Muscle of leg (tissue), 11 donors: Measurements from ENCODE around the gene BAG5. TPM values are rescaled to one million over a fixed set of nuclear protein-coding genes. Genes with fewer than 3 reads are reported as not detected.

Source experiments
- DNase-seq: peaks from one replicate; pipeline ENCODE4 v3.0.0; 2013
- H3K27ac ChIP-seq: one replicate; pipeline ENCODE4 v1.5.1; 2013; ENCODE audit warnings: mild to moderate bottlenecking, low read length, control low read depth
- H3K27me3 ChIP-seq: one replicate; pipeline ENCODE4 v1.6.1; 2013; ENCODE audit warnings: low read length; ENCODE audit not compliant: control insufficient read depth, insufficient read depth
- H3K36me3 ChIP-seq: one replicate; pipeline ENCODE4 v1.6.1; 2013; ENCODE audit warnings: low read length; ENCODE audit not compliant: control insufficient read depth, insufficient read depth
- H3K4me1 ChIP-seq: one replicate; pipeline ENCODE4 v1.6.1; 2013; ENCODE audit warnings: low read length; ENCODE audit not compliant: control insufficient read depth, insufficient read depth
- H3K4me3 ChIP-seq: one replicate; pipeline ENCODE4 v1.5.1; 2013; ENCODE audit warnings: low read length, control low read depth
- H3K9me3 ChIP-seq: replicated peaks from 2 replicates; pipeline ENCODE4 v1.6.1; 2013; ENCODE audit warnings: low read depth, low read length; ENCODE audit not compliant: control insufficient read depth
- WGBS: methylation state at CpG from one replicate; pipeline ENCODE4 v1.1.5; 2013; ENCODE audit warnings: missing lambda C conversion rate; ENCODE audit not compliant: insufficient coverage; 5-methylcytosine and 5-hydroxymethylcytosine counted together
- polyA plus RNA-seq, 8 donors: library from polyadenylated mRNA; unstranded; fragments of 120-200 nt; gene quantifications; one replicate each; pipeline versions ENCODE4 v1.2.1 to v1.2.3, GENCODE V29; 2013; ENCODE audit warnings: inconsistent platforms in 1 of 8, low replicate concordance in 1 of 8; ENCODE audit not compliant: insufficient read length in 8 of 8, insufficient read depth in 1 of 8
- total RNA-seq: library from RNA; stranded (reverse); fragments of 120-200 nt; gene quantifications from one replicate; pipeline ENCODE4 v1.2.4, GENCODE V29; 2013

The BAG5 gene
- total and polyA plus RNA-seq, 9 donors, result 14.3 to 23.3 (median 19.7) TPM

DNA sequence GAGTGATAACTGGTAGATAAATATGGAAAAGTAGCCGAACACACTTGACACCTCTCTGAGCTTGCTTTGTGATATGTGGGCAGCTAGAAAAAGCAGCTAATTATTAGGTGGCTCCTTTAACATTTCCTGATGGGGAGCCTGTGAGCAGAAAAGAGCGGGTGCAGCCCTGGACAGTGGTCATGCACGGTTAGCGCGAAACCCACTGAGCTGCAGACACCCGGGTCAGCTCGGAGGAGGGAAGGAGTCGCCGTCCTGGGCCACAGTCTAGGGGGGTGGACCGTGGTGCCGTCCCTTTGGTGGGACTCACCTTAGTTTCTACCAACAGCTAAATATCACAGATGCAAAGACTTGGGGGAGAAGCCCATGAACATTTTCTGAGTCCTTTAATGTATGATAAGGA lies 7.0 kb upstream of the BAG5 start:
- no peak for DNase-seq
- peaks cover 26% of the 10 kb centered on the region for H3K36me3 ChIP-seq
- H3K27ac ChIP-seq, result no peak overlapping the region
- no peaks in the 10 kb centered on the region for H3K9me3 ChIP-seq
- no peaks in the 10 kb centered on the region for H3K27me3 ChIP-seq
- H3K4me1 ChIP-seq, result no peaks in the 10 kb centered on the region
- WGBS, result 83% methylated on average over 1 of the region's 11 CpGs
- H3K4me3 ChIP-seq, result no peak overlapping the region

DNA sequence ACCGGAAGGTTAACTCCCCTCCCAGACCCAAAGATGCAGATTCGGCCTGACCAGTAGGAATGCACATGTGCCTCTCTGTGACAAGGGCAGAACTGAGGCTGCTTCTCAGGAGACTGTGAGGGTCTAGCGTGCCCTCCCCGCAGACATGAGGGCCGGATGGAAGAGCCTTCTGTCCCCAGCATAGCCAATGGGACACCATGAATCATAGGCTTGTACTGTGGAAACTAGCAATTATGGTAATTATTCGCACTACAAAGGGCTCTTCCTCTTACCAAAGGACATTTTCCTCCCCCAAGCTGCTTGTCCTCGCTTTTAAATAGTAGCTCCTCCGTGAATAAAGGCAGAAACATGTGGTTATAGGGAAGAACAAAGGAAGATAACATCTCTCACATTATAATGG lies 6.5 kb upstream of the BAG5 start:
- 77% methylated on average over 2 of the region's 8 CpGs for whole genome bisulfite sequencing

DNA sequence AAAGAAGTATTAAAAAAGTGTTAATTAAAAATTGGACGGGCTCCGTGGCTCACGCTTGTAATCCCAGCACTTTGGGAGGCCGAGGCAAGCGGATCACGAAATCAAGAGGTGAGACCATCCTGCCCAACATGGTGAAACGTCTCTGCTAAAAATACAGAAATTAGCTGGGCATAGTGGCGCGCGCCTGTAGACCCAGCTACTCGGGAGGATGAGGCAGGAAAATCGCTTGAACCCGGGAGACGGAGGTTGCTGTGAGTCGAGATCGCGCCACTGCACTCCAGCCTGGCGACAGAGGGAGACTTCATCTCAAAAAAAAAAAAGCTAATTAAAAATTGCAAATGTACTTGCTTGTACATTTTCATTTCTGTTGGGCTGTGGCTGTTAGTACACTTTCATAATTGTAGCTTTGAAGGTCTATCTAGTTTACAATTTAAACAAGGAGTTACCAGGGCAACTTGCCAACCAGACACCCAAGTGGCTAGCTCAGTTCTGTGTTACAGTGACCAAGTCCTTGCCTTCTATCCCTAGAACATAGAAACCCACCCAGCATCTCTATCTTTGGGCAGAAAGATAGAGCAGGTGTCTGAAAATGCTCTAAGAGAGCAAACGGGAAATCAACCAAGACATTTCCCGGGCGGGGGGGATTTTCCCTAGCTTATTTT lies 1.5 kb upstream of the BAG5 start:
- no peaks in the 10 kb centered on the region for H3K9me3 ChIP-seq
- peak overlapping the region; percentile 93 for H3K4me3 ChIP-seq
- no peak overlapping the region for H3K27ac ChIP-seq
- peaks cover 29% of the 10 kb centered on the region for H3K4me1 ChIP-seq
- no peaks in the 10 kb centered on the region for H3K27me3 ChIP-seq
- H3K36me3 ChIP-seq, result peaks cover 22% of the 10 kb centered on the region
- no peak for DNase-seq
- 56% methylated on average over 13 of the region's 21 CpGs for WGBS

More for the DNA sequence above, 6.5 kb upstream of the BAG5 start:
- Histone ChIP-seq H3K9me3 (no peaks in the 10 kb centered on the region), H3K27me3 (no peaks in the 10 kb centered on the region), H3K27ac (no peak overlapping the region), H3K4me3 (no peak overlapping the region), H3K4me1 (peaks cover 4% of the 10 kb centered on the region), H3K36me3 (peaks cover 22% of the 10 kb centered on the region)
- DNase-seq, result no peak

DNA sequence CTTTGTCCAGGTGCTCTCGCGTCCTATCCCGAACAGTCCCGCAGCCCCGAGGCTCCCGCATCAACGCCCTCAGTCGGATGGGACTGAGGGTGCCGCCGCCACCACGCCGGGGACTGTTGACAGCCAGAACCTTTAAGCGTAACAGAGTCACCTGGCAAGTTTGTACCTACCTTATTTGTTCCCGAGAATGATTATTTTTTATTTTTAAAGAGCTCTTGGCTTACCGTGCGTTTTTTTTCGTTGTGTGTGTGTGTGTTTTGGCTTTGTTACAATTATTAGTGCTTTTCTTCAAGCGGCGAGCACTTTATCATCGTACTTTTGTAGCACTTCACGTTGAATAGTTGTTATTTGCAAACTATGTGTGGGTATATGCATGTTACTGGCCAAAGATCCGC lies 766 bp upstream of the BAG5 start:
- Histone ChIP-seq H3K4me3 (peak overlapping the region; percentile 93), H3K4me1 (peaks cover 34% of the 10 kb centered on the region), H3K36me3 (peaks cover 26% of the 10 kb centered on the region), H3K27ac (peak overlapping the region; percentile 67), H3K9me3 (no peaks in the 10 kb centered on the region), H3K27me3 (no peaks in the 10 kb centered on the region)
- DNase-seq, result no peak
- WGBS, result 0% methylated on average over 15 of the region's 22 CpGs

DNA sequence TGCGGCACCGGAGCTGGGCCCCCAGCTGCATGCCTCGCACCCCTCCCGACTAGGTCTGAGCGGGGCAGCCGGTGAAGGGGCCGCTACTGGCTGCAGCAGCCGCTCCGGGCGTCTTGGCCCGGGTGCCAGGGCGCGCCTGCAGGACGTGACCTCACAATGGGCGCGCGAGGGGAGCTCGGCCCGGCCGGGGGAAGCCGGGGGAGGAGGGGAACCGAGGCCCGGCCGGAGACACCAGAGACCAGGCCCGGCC lies 353 bp downstream of the BAG5 start:
- Histone ChIP-seq H3K4me1 (peaks cover 40% of the 10 kb centered on the region), H3K4me3 (peak overlapping the region; percentile 95), H3K27me3 (no peaks in the 10 kb centered on the region), H3K36me3 (peaks cover 21% of the 10 kb centered on the region), H3K27ac (peak overlapping the region; percentile 87), H3K9me3 (no peaks in the 10 kb centered on the region)
- under 1% methylated on average over 25 of the region's 25 CpGs for WGBS
- DNase-seq, result peak; percentile 66

DNA sequence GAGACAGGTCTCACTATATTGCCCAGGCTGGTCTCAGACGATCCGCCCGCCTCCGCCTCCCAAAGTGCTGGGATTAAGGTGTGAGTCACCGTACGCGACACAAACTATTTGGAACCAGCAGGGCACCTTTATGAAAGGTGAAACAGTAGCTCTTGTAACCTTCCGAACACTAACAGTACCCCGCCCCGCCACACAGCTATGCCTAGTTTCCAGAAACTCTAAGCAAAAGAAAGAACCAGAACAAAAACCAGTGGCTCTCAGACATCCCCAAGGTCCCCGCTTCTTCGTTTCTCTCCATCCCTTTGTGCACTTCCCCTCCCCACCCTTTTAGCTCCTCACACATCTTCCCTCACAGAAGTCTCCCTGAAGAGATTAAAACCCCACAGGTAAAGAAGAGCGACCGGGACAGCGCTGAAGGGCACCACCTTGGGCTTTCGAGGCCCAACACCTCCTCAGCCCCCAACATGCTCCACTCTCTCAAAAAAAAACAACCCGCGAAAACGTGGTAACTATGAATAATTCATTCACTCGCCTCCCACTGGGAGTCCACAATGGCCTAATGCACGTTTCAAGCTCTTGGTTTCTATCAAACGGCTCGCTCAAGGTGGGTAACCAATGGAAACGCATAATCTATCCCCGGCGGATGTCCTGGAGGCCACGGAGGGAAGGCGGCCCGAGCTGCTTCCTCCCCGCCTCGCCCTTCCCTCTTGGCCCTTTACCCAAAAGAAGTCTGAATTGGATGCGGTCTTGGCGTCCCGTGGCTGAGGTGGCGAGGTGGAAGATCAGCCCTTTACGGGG lies 877 bp downstream of the BAG5 start:
- Histone ChIP-seq H3K36me3 (peaks cover 19% of the 10 kb centered on the region), H3K4me1 (peaks cover 40% of the 10 kb centered on the region), H3K27ac (peak overlapping the region; percentile 87), H3K9me3 (no peaks in the 10 kb centered on the region), H3K27me3 (no peaks in the 10 kb centered on the region), H3K4me3 (peak overlapping the region; percentile 95)
- 4% methylated on average over 24 of the region's 36 CpGs for WGBS
- DNase-seq, result peak; percentile 83

DNA sequence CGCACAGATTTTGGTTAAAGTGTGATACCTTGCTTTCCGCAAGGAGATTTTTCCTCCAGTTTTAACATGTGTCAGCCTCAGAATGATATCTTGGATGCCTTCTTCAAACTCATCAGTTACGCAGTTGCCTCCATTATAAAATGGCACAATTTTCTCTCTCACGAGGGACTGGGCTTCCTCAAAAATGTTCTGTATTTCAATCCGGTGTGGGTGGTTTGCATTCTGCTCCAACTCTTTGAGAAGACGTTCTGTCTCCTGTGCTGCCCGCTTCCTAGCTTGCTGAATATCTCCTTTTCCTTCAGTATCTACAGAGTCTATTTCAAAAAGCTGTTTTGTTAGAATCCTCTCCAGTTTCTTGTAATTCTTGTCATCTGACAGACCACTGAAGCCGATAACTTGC lies 1.8 kb downstream of the BAG5 start:
- Histone ChIP-seq H3K4me3 (peak overlapping the region; percentile 95), H3K4me1 (peaks cover 44% of the 10 kb centered on the region), H3K27ac (peak overlapping the region; percentile 87), H3K9me3 (no peaks in the 10 kb centered on the region), H3K27me3 (no peaks in the 10 kb centered on the region), H3K36me3 (peaks cover 16% of the 10 kb centered on the region)
- 95% methylated on average over 2 of the region's 8 CpGs for WGBS
- peak; percentile 19 for DNase-seq

DNA sequence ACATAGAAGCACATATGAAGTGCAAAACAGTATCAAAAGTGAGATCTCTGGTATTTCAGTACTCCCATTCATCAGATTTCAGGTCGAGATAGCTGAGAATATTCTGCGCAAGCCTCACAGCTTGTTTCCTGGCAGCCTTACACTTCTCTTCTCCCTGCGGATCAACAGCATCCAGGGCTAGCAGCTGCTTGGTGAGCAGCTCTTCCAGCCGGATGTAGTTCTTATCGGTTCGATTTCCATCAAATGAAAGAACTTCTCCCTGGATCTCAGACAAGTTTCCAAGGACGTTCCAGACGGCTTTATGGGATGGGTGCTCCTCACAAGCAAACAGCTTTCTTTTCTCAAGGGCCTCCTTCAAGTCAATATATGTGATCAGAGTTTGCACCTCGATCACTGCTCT lies 2.7 kb downstream of the BAG5 start:
- H3K27me3 ChIP-seq, result no peaks in the 10 kb centered on the region
- H3K9me3 ChIP-seq, result no peaks in the 10 kb centered on the region
- WGBS, result 31% methylated on average over 8 of the region's 9 CpGs
- H3K27ac ChIP-seq, result no peak overlapping the region
- H3K4me1 ChIP-seq, result peaks cover 50% of the 10 kb centered on the region
- H3K4me3 ChIP-seq, result no peak overlapping the region
- H3K36me3 ChIP-seq, result peaks cover 16% of the 10 kb centered on the region
- peak; percentile 85 for DNase-seq

DNA sequence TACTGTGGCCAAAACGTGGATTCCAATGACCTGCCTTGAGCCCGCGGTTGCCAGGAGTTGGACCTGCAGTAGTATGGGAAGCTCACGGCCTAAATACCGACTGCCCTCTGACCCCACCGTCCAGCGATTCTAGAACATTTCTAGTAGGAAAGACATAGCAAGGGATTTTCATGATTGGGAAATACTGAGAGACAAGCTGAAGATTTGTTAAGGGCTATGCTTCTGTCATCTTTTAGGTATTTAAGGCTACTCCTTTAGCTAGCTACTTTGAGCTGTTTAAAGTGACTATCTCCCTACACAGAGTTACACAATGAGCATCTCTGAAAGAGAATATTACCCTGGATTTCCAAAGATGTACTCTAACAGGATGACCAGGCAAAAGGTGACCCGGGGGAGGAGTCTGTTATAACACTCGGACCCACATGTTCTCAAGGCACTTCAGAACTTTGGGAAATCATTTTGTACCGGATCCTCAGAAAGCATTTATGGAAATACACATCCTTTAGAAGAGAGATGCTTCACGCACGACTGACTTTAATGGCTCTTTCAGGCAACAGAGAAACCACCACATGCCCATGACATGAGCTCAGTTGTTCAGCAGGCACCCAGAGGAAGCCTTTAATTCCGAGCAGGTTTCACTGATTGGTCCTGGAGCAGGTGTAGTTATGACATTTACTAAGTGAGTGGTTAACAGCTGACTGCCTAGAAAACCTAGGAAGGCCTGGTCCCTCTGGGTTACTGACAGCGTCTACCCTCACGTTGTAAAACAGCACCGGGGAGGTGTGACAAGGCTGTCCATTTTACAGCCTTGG lies 4.2 kb downstream of the BAG5 start:
- H3K27me3 ChIP-seq, result no peaks in the 10 kb centered on the region
- peaks cover 16% of the 10 kb centered on the region for H3K36me3 ChIP-seq
- WGBS, result 81% methylated on average over 8 of the region's 16 CpGs
- DNase-seq, result peak; percentile 32
- no peak overlapping the region for H3K4me3 ChIP-seq
- H3K9me3 ChIP-seq, result no peaks in the 10 kb centered on the region
- H3K4me1 ChIP-seq, result peaks cover 54% of the 10 kb centered on the region
- H3K27ac ChIP-seq, result peak overlapping the region; percentile 25
